Nephron (organoid): ENCODE measurements around the gene ATP6V0A4.
"Not testable (repeated sequence)": the region's sequence is repeated elsewhere in the genome, so short reads cannot be mapped to it uniquely, and the experiment has no call there.

ENCODE experiments used
- H3K27ac Mint-ChIP-seq, 3 experiments: 2 replicates each; pipeline ENCODE4 v1.8.0; 2020; ENCODE audit warnings: mixed read lengths in 3 of 3, mild to moderate bottlenecking in 2 of 3, moderate library complexity in 1 of 3
- H3K27me3 Mint-ChIP-seq: 2 replicates; pipeline ENCODE4 v1.8.0; 2021; ENCODE audit warnings: low read depth, mild to moderate bottlenecking, moderate library complexity, mixed read lengths
- H3K36me3 Mint-ChIP-seq: 2 replicates; pipeline ENCODE4 v1.8.0; 2020; ENCODE audit warnings: low read depth, mixed read lengths
- H3K4me1 Mint-ChIP-seq: 2 replicates; pipeline ENCODE4 v1.8.0; 2020; ENCODE audit warnings: mixed read lengths
- H3K4me3 Mint-ChIP-seq, 3 experiments: 2 replicates each; pipeline ENCODE4 v1.8.0; 2020; ENCODE audit warnings: mild to moderate bottlenecking in 3 of 3, mixed read lengths in 3 of 3, moderate library complexity in 2 of 3
- H3K9me3 Mint-ChIP-seq: 2 replicates; pipeline ENCODE4 v1.8.0; 2020; ENCODE audit warnings: mixed read lengths
- TF ChIP-seq, protein P1 (sequence below), 3 experiments: fragments of 200-600 bp; sonication (generic); IDR thresholded peaks; one replicate each; pipeline ENCODE4 v1.5.0; 2021; ENCODE audit warnings: antibody characterized with exemption in 3 of 3; ENCODE audit not compliant: unreplicated experiment in 3 of 3

Gene ATP6V0A4

DNA sequence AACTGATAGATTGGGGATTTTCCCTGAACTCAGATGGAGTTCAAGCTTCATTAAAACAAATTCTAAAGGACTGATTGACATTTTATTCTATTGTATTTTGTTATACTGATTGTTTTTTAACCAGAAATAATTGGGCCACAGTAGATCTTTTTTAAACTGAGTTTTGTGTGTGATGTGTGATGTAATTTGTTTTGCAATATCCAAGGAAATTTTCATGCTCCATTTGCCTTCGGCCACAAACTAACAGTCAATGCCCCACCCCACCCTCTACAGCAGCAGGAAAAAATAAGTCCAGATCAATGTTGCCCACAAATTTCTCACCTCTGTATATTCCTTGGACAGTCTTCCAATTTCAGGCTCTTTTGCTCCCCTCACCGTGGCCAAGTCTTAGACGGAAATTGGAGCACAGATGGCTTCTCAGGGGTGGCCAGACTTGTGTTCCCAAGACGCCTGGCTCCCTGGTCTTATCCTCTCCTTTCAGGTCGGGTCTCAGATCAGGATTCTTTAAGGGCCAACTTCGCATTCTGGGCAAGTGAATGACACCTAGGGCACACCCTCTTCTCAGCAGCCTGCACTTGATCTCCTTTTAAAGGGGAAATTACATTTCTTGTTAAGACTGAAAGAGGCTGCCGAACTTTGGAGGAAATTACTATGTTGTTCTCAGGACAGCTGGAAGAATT lies 97.0 kb downstream of the ATP6V0A4 start, which contains the start of gene SVOPL:
Gene SVOPL (minus strand): TSS at position 506 of the 680 bp plus-strand sequence. CDS start 22,317 bp downstream, outside the sequence.
- peaks cover 4% of the 10 kb centered on the region for H3K27me3 Mint-ChIP-seq
- no peak within 1 kb of the TSS for H3K27ac Mint-ChIP-seq
- H3K4me3 Mint-ChIP-seq = no peak within 1 kb of the TSS

DNA sequence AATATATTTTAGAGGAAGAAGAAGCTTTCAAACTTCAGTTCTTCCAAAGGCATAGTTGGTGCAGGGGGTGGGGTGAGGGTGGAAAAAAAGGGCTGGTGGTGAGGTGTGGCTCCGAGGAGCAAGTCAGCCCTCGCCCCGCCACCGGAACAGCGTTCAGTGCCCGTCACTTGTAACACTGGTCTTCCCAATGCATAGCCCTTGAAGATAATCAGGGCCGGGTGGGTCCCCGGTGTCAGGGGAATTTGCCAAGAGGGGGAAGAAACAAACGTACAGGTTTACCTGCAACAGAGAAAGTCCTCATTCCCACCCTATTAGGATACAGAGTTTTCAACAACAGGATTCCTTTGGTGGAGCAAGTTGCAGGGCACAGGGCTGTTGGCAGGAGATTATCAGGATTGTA lies 98.3 kb downstream of the ATP6V0A4 start:
- Mint-ChIP-seq H3K9me3 (peaks cover 2% of the 10 kb centered on the region), H3K27me3 (peaks cover 4% of the 10 kb centered on the region), H3K36me3 (no peaks in the 10 kb centered on the region), H3K4me3 (no peak overlapping the region), H3K27ac (no peak overlapping the region), H3K4me1 (no peaks in the 10 kb centered on the region)
- TF ChIP-seq, protein P1, sequence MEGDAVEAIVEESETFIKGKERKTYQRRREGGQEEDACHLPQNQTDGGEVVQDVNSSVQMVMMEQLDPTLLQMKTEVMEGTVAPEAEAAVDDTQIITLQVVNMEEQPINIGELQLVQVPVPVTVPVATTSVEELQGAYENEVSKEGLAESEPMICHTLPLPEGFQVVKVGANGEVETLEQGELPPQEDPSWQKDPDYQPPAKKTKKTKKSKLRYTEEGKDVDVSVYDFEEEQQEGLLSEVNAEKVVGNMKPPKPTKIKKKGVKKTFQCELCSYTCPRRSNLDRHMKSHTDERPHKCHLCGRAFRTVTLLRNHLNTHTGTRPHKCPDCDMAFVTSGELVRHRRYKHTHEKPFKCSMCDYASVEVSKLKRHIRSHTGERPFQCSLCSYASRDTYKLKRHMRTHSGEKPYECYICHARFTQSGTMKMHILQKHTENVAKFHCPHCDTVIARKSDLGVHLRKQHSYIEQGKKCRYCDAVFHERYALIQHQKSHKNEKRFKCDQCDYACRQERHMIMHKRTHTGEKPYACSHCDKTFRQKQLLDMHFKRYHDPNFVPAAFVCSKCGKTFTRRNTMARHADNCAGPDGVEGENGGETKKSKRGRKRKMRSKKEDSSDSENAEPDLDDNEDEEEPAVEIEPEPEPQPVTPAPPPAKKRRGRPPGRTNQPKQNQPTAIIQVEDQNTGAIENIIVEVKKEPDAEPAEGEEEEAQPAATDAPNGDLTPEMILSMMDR (IDR thresholded peaks at IDR 0.05; ENCODE audit: unreplicated experiment in 3 of 3) = no peak

More for the DNA sequence above, 97.0 kb downstream of the ATP6V0A4 start, which contains the start of gene SVOPL:
- Mint-ChIP-seq H3K4me1 (no peaks in the 10 kb centered on the region), H3K9me3 (peaks cover 2% of the 10 kb centered on the region), H3K36me3 (no peaks in the 10 kb centered on the region)
- TF ChIP-seq, protein P1 (IDR thresholded peaks at IDR 0.05; ENCODE audit: unreplicated experiment in 3 of 3) = no peak

DNA sequence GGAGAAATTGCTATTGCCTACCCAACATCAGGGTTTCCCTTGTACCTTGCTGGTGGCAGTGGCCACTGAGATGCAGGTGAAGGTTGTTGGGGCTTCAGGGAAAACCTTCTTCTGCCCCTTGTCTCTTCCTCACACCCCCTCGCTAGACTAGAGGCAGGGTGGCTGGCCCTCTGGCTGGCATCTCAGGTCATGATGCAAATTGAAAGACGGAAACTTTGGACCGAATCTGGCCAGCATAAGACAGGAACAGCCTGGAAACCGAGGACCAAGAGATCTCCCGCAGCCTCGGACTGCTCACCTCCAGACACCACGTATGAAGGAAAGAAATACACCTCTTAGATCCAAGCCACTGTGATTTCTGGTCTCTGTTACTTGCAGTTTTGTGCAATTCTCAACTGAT lies 99.7 kb downstream of the ATP6V0A4 start:
- Mint-ChIP-seq H3K27me3 (peaks cover 4% of the 10 kb centered on the region), H3K9me3 (peaks cover 2% of the 10 kb centered on the region), H3K4me1 (no peaks in the 10 kb centered on the region), H3K4me3 (no peak overlapping the region), H3K36me3 (no peaks in the 10 kb centered on the region), H3K27ac (no peak overlapping the region)
- TF ChIP-seq, protein P1 (IDR thresholded peaks at IDR 0.05; ENCODE audit: unreplicated experiment in 3 of 3) = no peak

DNA sequence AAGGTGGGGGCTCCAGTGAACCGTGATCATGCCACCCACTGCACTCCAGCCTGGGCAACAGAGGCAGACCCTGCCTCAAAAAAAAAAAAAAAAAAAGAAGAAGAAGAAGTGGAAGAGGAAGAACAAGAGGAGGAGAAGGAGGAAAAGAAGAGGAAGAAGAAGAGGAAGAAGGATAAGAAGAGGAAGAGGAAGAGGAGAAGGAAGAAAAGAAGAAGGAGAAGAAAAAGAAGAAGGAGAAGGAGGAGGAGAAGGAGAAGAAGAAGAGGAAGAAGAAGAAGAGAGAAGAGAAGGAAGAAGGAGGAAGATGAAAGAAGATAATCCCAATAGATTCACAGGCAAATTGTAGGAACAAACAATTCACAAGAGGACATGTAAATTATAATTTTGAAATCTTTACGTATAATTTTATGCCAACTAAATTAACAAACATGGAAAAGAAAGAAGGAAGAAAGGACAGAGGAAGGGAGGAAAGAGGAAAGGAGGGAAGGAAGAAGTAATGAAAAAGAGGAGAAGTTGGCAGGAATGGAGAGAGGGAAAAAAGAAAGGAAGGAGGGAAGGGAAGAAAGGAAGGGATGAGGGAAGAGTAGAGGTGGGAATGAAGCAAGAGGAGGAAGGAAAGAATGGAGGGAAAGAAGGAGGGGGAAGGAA lies 100.3 kb downstream of the ATP6V0A4 start:
- no peaks in the 10 kb centered on the region for H3K4me1 Mint-ChIP-seq
- no peak overlapping the region for H3K4me3 Mint-ChIP-seq
- H3K36me3 Mint-ChIP-seq = no peaks in the 10 kb centered on the region
- no peak overlapping the region for H3K27ac Mint-ChIP-seq
- H3K9me3 Mint-ChIP-seq = peaks cover 2% of the 10 kb centered on the region
- H3K27me3 Mint-ChIP-seq = peaks cover 4% of the 10 kb centered on the region
- TF ChIP-seq, protein P1 (IDR thresholded peaks at IDR 0.05; ENCODE audit: unreplicated experiment in 3 of 3) = no peak

DNA sequence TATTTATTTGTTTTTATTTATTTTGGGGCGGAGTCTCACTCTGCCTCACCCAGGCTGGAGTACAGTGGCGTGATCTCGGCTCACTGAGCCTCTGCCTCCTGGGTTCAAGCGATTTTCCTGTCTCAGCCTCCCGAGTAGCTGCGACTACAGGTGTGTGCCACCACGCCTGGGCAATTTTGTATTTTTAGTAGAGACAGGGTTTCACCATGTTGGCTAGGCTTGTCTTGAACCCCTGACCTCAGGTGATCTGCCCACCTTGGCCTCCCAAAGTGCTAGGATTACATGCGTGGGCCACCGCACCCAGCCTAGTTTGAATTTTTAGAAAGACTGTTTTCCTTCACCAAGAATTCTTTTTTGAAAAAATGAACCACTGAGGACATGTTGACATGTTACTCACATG lies 102.2 kb downstream of the ATP6V0A4 start:
- H3K4me3 Mint-ChIP-seq, H3K9me3 Mint-ChIP-seq, H3K27ac Mint-ChIP-seq, H3K4me1 Mint-ChIP-seq, H3K27me3 Mint-ChIP-seq, H3K36me3 Mint-ChIP-seq: not testable (repeated sequence)

DNA sequence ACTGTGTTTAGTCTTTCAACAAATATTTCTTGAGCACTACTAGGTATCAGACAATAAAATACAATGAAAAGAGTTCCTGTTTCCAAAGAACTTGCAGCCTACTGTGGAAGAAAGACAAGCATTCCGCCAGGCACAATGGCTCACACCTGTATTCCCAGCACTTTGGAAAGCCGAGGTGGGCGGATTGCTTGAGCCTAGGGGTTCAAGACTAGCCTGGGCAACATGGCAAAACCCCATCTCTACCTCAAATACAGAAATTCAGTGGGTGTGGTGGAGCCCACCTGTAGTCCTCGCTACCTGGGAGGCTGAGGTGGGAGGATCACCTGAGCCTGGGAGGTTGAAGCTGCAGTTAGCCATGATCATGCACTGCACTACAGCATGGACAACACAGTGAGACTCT lies 102.9 kb downstream of the ATP6V0A4 start:
- Mint-ChIP-seq H3K36me3 (no peaks in the 10 kb centered on the region), H3K4me3 (no peak overlapping the region), H3K9me3 (no peaks in the 10 kb centered on the region), H3K4me1 (no peaks in the 10 kb centered on the region), H3K27ac (no peak overlapping the region), H3K27me3 (peaks cover 4% of the 10 kb centered on the region)
- TF ChIP-seq, protein P1 (IDR thresholded peaks at IDR 0.05; ENCODE audit: unreplicated experiment in 3 of 3) = no peak
